ENCODE results near the gene DUSP7. TPM values are rescaled to one million over a fixed set of nuclear protein-coding genes. Genes with fewer than 3 reads are reported as not detected.
A peak's percentile ranks its signal among the peaks of the same experiment; 100 is the strongest.

DUSP7 gene
- total and polyA plus RNA-seq, 2 donors (not counting 3 experiments of a cell fraction or from before 2014, with no cell fraction given): 29.2 to 37.7 TPM

GRCh38 chr3:52014613-52015012 lies 41.8 kb downstream of the DUSP7 start:
- peaks cover 11% of the 10 kb centered on the region for H3K4me1 ChIP-seq (ENCODE audit: control insufficient read depth, extremely low read depth, insufficient read depth, low read length)
- FAIRE-seq (no peak), DNase-seq (ENCODE audit: low read depth, low spot score) (no peak)
- no peak overlapping the region for H3K9ac ChIP-seq (replicated peaks; ENCODE audit: extremely low read depth, insufficient read depth, low read length)
- H3K27me3 ChIP-seq (ENCODE audit: control insufficient read depth in 2 of 2, insufficient read depth in 2 of 2, low read length in 2 of 2): no peaks in the 10 kb centered on the region
- no peaks in the 10 kb centered on the region for H3K36me3 ChIP-seq (ENCODE audit: control insufficient read depth in 2 of 2, extremely low read depth in 1 of 2, insufficient read depth in 2 of 2, low read length in 2 of 2)
- dilution Hi-C loops (cut with MboI; ENCODE audit: extremely low pct_ligation_motif_present, low sequenced_read_pairs) (no loop called here), intact Hi-C loops (cut with micrococcal nuclease) (loop anchor here (1.0 kb wide), 1 partner anchor 32 kb away; no protein-coding TSS in a partner anchor)
- H3K27ac ChIP-seq (ENCODE audit: insufficient read depth, low read depth, low read length): no peak overlapping the region
- H3K9me1 ChIP-seq (replicated peaks; ENCODE audit: control insufficient read depth, extremely low read depth, insufficient read depth, low read length): no peaks in the 10 kb centered on the region
- no peaks in the 10 kb centered on the region for H3K79me2 ChIP-seq (ENCODE audit: control insufficient read depth, insufficient read depth, low read length)
- no peak overlapping the region for H3K4me3 ChIP-seq (replicated peaks in 1 of 3; ENCODE audit: insufficient read depth in 1 of 3, low read depth in 1 of 3, low read length in 3 of 3)
- no peaks in the 10 kb centered on the region for H4K20me1 ChIP-seq (replicated peaks; ENCODE audit: control insufficient read depth, extremely low read depth, insufficient read depth, low read length)
- no peak overlapping the region for H3K4me2 ChIP-seq (ENCODE audit: insufficient read depth, low read length)
- H2AFZ ChIP-seq (ENCODE audit: low read depth, low read length): peak overlapping the region; percentile 36
- ChIA-PET CTCF (interaction anchor here (0.8 to 5.8 kb wide), 5 partner anchors 11 to 42 kb away, joined by 3 to 59 read pairs (median 5); partner anchors contain the start of gene DUSP7), POLR2A (no interaction called here)
- no peak for TF ChIP-seq JUN (IDR thresholded peaks at IDR 0.05; ENCODE audit: borderline replicate concordance, insufficient read depth, insufficient read length, low read depth)
- no peak for TF ChIP-seq GATA2 (IDR thresholded peaks at IDR 0.05; ENCODE audit: insufficient read depth, insufficient read length, low read depth, low read length)
- no peak for TF ChIP-seq MAX (IDR thresholded peaks at IDR 0.05; ENCODE audit: insufficient read depth, insufficient read length)
- TF ChIP-seq CTCF (IDR thresholded peaks at IDR 0.05; ENCODE audit: extremely low read depth in 1 of 2, insufficient read depth in 1 of 2, low read depth in 1 of 2, low read length in 2 of 2): peak; percentile 33 to 39
- no peak for TF ChIP-seq EZH2 (IDR thresholded peaks at IDR 0.05; ENCODE audit: borderline replicate concordance, low read depth, low read length, severe bottlenecking)
- TF ChIP-seq MYC (IDR thresholded peaks at IDR 0.05; ENCODE audit: low read depth, low read length): no peak
- no peak for TF ChIP-seq FOS (IDR thresholded peaks at IDR 0.05; ENCODE audit: borderline replicate concordance, insufficient read depth, low read length)
- no peak for TF ChIP-seq POLR2A (IDR thresholded peaks at IDR 0.05; ENCODE audit: low read depth, low read length)
- no peak for TF ChIP-seq POLR2AphosphoS5 (IDR thresholded peaks at IDR 0.05; ENCODE audit: insufficient read depth, low read depth, low read length)
- H3K9me3 ChIP-seq (replicated peaks; ENCODE audit: control insufficient read depth, insufficient read depth, low read length): no peaks in the 10 kb centered on the region
- BruUV-seq (replicated peaks): no TSS peak
